ENCODE data around the gene NBEAL1.

GRCh38 chr2:202965810-202966460 lies 48.7 kb upstream of the NBEAL1 start:
- TF ChIP-seq, protein P1, sequence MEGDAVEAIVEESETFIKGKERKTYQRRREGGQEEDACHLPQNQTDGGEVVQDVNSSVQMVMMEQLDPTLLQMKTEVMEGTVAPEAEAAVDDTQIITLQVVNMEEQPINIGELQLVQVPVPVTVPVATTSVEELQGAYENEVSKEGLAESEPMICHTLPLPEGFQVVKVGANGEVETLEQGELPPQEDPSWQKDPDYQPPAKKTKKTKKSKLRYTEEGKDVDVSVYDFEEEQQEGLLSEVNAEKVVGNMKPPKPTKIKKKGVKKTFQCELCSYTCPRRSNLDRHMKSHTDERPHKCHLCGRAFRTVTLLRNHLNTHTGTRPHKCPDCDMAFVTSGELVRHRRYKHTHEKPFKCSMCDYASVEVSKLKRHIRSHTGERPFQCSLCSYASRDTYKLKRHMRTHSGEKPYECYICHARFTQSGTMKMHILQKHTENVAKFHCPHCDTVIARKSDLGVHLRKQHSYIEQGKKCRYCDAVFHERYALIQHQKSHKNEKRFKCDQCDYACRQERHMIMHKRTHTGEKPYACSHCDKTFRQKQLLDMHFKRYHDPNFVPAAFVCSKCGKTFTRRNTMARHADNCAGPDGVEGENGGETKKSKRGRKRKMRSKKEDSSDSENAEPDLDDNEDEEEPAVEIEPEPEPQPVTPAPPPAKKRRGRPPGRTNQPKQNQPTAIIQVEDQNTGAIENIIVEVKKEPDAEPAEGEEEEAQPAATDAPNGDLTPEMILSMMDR (IDR thresholded peaks at IDR 0.05; ENCODE audit: low read depth, low read length) = no peak
- TF ChIP-seq EZH2phosphoT487 (IDR thresholded peaks at IDR 0.05; ENCODE audit: low read depth) = no peak
